Activated B cell treated with CpG ODN at 0.5 μM for 24 hours (primary cell): ENCODE data around the gene LZTS2. TPM values are rescaled to one million over a fixed set of nuclear protein-coding genes. Genes with fewer than 3 reads are reported as not detected.

Source experiments
- ATAC-seq: fragments of 200-7000 bp; cut with Tn5 transposase; one replicate; pipeline ENCODE4 v1.10.0; 2021; ENCODE audit warnings: low read depth, mild to moderate bottlenecking, moderate library complexity
- CTCF ChIA-PET: fragments of 350-600 bp; sonication (Branson Sonifier 250); formaldehyde crosslinking; loops from one replicate; lab custom pipeline; 2021; ENCODE audit warnings: antibody characterized with exemption; lab: Charles Lee
- POLR2A ChIA-PET: fragments of 350-600 bp; sonication (Branson Sonifier 250); formaldehyde crosslinking; loops from one replicate; lab custom pipeline; 2021; ENCODE audit warnings: antibody characterized with exemption; lab: Charles Lee
- DNase-seq: peaks from one replicate; pipeline ENCODE4 v3.0.0; 2022
- H3K27ac Mint-ChIP-seq: one replicate; pipeline ENCODE4 v1.8.0; 2020; ENCODE audit warnings: mixed read lengths
- H3K27me3 Mint-ChIP-seq: one replicate; pipeline ENCODE4 v1.8.0; 2021; ENCODE audit warnings: mixed read lengths
- H3K36me3 Mint-ChIP-seq: one replicate; pipeline ENCODE4 v1.8.0; 2021; ENCODE audit warnings: low read depth, mixed read lengths
- H3K4me1 Mint-ChIP-seq: one replicate; pipeline ENCODE4 v1.8.0; 2021; ENCODE audit warnings: mixed read lengths
- H3K4me3 Mint-ChIP-seq: one replicate; pipeline ENCODE4 v1.8.0; 2020; ENCODE audit warnings: mild to moderate bottlenecking, mixed read lengths
- H3K9me3 Mint-ChIP-seq: one replicate; pipeline ENCODE4 v1.8.0; 2020; ENCODE audit warnings: mixed read lengths
- intact Hi-C: fragments of 100-400 bp; cut with micrococcal nuclease; formaldehyde crosslinking; loops from one replicate; pipeline ENCODE4 v1.15.1; 2024
- total RNA-seq: library from RNA; stranded (reverse); gene quantifications from 2 replicates; pipeline ENCODE4 v1.2.3, GENCODE V29; 2022
- TF ChIP-seq, protein P1 (sequence below): fragments of 200-600 bp; IDR thresholded peaks from one replicate; pipeline ENCODE4 v1.8.0; 2022; ENCODE audit warnings: antibody characterized with exemption, mild to moderate bottlenecking

Gene LZTS2
- total RNA-seq, 1 donor from 2014 or later, result 14.9 TPM

DNA sequence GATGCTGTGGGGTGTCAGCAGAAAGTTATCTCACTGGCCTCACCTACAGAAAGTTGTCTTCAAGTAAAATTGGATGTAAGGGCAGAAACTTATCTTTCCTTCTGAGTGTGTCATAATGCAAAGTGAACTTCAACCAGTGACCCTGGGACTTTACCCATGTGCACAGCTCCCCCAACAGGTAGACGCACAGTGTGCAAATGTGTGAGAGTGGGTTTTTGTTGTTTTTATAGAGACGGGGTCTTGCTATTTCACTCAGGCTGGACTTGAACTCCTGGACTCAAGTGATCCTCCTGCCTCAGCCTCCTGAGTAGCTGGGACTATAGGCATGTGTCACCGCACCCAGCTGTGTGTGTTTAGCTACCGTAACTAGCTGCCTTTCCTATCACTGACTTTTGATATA, 55.8 kb downstream of the LZTS2 start:
- peaks cover 1% of the 10 kb centered on the region for H3K36me3 Mint-ChIP-seq

GRCh38 chr10:101056365-101057151, 57.0 kb downstream of the LZTS2 start:
- H3K27me3 Mint-ChIP-seq, result no peaks in the 10 kb centered on the region

More for the DNA sequence above, 55.8 kb downstream of the LZTS2 start:
- Mint-ChIP-seq H3K27ac (no peak overlapping the region), H3K4me1 (peaks cover 11% of the 10 kb centered on the region), H3K4me3 (no peak overlapping the region), H3K9me3 (no peaks in the 10 kb centered on the region), H3K27me3 (peaks cover 7% of the 10 kb centered on the region)
- DNase-seq, result no peak
- ChIA-PET CTCF (interaction anchor here (0.8 to 2.0 kb wide), 5 partner anchors 11 to 1041 kb away, joined by 3 to 10 read pairs (median 3); no protein-coding TSS in a partner anchor), POLR2A (no interaction called here)
- intact Hi-C loops, result no loop called here
- TF ChIP-seq, protein P1, sequence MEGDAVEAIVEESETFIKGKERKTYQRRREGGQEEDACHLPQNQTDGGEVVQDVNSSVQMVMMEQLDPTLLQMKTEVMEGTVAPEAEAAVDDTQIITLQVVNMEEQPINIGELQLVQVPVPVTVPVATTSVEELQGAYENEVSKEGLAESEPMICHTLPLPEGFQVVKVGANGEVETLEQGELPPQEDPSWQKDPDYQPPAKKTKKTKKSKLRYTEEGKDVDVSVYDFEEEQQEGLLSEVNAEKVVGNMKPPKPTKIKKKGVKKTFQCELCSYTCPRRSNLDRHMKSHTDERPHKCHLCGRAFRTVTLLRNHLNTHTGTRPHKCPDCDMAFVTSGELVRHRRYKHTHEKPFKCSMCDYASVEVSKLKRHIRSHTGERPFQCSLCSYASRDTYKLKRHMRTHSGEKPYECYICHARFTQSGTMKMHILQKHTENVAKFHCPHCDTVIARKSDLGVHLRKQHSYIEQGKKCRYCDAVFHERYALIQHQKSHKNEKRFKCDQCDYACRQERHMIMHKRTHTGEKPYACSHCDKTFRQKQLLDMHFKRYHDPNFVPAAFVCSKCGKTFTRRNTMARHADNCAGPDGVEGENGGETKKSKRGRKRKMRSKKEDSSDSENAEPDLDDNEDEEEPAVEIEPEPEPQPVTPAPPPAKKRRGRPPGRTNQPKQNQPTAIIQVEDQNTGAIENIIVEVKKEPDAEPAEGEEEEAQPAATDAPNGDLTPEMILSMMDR, result no peak
- no peak for ATAC-seq

More at GRCh38 chr10:101056365-101057151, 57.0 kb downstream of the LZTS2 start:
- Mint-ChIP-seq H3K4me1 (peaks cover 11% of the 10 kb centered on the region), H3K36me3 (peaks cover 5% of the 10 kb centered on the region), H3K9me3 (no peaks in the 10 kb centered on the region), H3K27ac (no peak overlapping the region), H3K4me3 (no peak overlapping the region)
- intact Hi-C loops, result no loop called here
- DNase-seq (no peak), ATAC-seq (no peak)
- ChIA-PET CTCF (interaction anchor here (1.5 to 2.0 kb wide), 3 partner anchors 10 to 86 kb away, joined by 4 to 10 read pairs (median 10); no protein-coding TSS in a partner anchor), POLR2A (no interaction called here)
- TF ChIP-seq, protein P1, result no peak

Other genes starting within 250 kb of the LZTS2 start
- 29.9 and 35.5 TPM in 2 replicates for gene SLF2, start 86.8 kb upstream of the LZTS2 start, total RNA-seq
- gene SEMA4G, start 30.3 kb upstream of the LZTS2 start, total RNA-seq, result 0.60 and 0.78 TPM in 2 replicates
- 44.2 and 46.3 TPM in 2 replicates for gene MRPL43, start 12.3 kb upstream of the LZTS2 start, total RNA-seq
- gene TWNK, start 12.3 kb upstream of the LZTS2 start, total RNA-seq, result 19.2 and 20.5 TPM in 2 replicates
- 0.11 TPM in 1 of 2 replicates, not detected in the other for gene PDZD7, start 31.3 kb downstream of the LZTS2 start, total RNA-seq
- 9.5 and 9.8 TPM in 2 replicates for gene SFXN3, start 31.4 kb downstream of the LZTS2 start, total RNA-seq
- 0.58 TPM in 1 of 2 replicates, not detected in the other for gene KAZALD1, start 62.2 kb downstream of the LZTS2 start, total RNA-seq
- gene TLX1, start 131.5 kb downstream of the LZTS2 start, total RNA-seq, result not detected in 2 replicates
- gene LBX1, start 229.7 kb downstream of the LZTS2 start, total RNA-seq, result not detected in 2 replicates